UCSD-AML1 (cell line): Measurements from ENCODE around the gene GLOD5.

Experiments used
- DNase-seq: peaks from one replicate; lab custom pipeline; 2025; ENCODE audit not compliant: unreplicated experiment; lab: John Stamatoyannopoulos, UW

Gene GLOD5

DNA sequence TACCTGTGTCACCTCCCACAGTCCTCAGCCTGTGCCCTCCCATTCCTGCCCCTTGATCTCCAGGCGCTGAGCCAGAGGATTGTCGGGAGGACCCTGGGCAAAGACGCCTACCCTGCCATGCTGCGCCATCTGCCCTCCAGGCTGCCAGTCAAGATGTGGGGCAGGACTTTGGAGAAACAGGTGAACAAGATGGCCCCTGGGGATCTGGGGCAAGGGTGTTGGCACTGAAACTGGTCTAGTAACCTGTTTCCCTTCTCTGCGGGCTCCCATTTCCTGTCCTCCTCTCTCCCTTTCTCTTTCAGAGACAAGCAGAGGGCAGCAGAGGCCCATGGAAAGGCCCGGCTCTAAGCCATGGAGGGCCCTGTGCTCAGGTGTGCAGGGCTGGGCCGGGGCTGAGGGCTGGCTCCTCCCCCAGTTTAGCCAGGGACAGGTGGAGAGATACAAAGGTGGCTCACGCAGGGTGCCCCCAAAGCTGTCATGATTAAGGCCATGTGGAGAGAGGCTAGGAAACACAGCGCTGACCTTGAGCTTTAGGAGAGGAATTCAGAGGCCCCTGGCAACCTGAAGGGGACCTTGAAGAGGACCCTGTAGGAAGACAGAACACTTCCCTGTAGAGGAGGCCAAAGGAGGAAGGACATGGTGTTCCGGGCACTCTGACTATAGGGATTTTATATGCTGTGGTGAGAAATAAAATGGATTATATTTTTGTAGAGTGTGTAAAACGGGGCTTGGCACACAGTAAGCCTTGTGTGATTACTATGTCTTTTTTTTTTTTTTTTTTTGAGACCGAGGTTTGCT is at the start of gene GLOD5:
TSS of gene GLOD5 (plus strand) at position 74 of the 798 bp plus-strand sequence. CDS start at position 118, 44 bp downstream.
- peak; percentile 27 for DNase-seq

- DNase-seq, result no peak
These were observed 49.5 kb upstream of the GLOD5 start for GRCh38 chrX:48711929-48712505.

DNA sequence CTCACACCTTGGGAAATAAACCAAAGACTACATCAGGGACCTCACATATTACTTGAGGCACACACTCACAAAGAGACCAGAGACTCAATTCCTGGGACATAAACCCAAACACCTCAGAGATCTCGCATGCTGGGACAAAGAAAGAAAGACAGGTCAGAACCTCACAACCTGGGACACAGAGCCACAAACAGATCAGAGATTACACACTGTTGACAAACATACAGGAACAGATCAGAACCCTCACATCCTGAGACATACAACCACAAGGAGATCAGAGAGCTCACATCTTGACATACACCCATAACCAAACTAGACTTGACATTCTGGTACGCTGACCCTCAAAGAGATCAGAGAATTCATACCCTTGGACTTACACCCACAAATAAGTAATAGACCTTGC is 47.7 kb upstream of the GLOD5 start:
- DNase-seq, result no peak

DNA sequence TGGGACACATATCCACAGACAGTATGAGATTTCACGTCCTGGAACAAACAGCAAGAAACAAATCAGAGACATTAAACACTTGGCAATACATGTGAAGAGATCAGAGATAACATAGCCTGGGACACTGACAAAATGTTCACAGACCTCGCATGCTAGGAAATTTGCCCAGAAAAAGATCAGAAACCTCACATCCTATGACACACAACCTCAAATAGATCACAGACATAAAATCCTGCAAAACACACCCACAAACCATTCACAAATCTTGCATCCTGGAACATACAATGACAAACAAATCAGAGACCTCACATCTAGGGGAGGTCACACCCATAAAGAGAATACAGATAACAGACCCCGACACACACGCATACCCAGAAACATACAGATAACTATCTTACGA is 47.0 kb upstream of the GLOD5 start:
- no peak for DNase-seq

- no peak for DNase-seq
These were observed 46.5 kb upstream of the GLOD5 start for GRCh38 chrX:48715072-48715471.

DNA sequence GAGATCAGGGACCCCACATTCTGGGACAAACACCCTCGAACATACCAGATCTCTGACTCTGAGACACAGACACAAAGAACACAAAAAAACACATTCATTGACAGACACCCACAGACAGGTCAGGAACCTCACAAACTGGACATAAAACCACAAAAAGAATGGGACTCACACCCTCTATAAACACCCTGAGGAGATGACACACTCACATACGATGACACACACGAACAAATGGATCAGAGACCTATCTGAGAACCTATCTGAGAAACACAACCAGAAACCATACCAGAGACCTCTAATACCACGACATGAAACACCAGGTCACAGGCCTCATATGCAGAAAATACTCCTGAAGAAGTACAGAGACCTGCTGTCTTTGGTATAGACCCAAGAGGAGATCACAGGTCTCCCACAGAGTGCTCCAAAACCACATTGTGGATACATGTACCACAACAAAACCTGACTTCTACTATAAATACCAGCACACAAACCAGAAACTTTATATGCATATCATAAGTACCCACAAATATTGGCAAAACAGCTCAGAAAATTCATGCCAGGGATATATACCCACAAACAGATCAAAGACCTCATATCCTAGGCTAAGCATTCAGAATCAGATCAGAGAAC is 45.6 kb upstream of the GLOD5 start:
- DNase-seq, result no peak

DNA sequence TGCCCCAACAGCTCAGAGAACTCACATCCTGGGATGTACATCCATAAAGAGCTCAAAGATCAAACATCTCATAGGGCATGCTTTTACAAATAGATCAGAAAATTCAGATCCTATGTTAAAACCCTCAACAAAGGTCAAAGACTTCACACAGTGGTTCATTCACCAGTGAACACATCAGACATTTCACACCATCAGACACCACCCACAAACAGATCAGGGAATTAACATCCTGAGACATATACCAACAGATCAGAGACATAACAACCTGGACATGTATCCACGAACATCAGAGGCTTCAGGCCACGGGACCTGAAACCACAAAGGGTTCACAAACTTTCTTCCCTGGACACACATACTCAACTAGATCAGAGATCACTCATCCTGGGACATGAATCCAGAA is 41.6 kb upstream of the GLOD5 start:
- DNase-seq, result no peak

DNA sequence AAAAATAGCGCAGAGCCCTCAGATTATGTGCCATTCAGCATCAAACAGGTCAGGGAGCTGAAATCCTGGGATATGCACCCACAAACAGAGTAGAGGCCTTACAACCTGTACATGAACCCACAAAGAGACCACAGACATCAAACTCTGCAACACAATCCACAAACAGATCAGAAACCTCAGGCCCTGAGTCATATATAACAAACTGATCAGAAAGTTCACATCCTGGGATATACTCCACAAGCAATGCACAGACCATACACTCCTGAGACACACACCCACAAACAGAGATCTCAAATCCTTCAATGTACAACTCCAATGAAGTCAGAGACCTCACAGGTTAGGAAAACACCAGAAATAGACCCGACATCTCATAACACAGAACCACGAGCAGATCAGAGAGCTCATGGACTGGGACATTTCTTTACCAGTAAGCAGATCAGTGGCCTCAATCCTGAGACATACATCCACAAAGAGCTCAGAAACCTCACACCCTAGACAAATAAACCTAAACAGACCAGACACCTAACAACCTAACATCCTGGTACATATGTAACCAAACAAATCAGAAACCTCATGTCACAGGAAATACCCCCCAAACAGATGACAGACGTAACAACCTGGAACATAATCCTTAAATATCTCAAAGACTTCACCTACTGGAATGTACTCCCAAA is 40.8 kb upstream of the GLOD5 start:
- DNase-seq, result no peak

DNA sequence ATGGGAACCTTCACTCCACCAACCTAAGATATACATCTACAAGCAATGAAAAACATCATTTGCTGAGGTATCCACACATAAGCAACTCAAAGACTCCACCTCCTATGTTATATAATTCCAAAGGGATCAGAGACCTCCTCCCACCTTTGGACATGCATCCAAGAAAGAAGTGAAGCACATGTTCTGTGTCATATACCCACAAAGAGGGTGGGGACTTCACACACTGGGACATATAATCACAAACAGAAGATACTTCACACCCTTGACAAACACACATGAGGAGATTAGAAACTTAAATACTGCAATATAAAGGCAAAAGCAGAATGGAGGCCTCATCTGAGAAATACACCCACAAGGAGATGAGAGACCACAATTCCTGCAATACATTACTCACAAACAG is 39.6 kb upstream of the GLOD5 start:
- no peak for DNase-seq

- DNase-seq, result no peak
These were observed 35.0 kb upstream of the GLOD5 start for GRCh38 chrX:48726596-48726995.

DNA sequence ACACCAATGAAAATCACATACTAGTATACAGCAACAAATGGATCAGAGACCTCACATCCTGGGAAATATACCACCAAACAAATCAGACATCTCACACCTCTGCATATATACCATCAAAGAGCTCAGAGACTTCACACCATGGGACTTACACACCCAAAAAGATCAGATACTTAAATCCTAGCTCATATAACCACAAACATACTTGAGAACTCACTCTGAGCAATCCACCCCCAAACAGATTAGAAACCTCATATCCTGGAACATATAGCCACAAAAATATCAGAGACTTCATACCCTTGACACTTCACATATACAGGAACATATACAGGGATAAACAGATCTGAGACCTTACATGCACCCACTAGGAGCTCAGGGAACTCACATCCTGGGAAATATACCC is 32.9 kb upstream of the GLOD5 start:
- no peak for DNase-seq

DNA sequence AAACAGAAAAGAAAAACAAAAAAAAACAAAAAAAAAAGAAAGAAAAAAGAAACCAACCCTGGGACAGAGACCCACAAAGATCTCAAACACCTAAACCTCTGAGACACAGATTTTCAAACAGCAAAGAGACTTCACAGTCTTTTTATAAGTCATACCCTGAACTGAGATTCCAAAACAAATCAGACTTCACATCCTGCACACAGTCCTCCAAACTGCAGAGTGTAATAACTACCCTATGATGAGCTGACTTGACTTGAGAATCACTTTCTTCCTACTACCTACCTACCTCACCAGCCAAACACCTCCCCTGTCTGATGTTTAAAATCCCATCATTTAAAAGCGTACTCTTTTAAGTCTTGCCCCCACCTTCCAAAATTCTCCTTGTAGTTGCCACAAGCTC is 25.2 kb upstream of the GLOD5 start:
- DNase-seq, result no peak

GRCh38 chrX:48736878-48737212 is 24.7 kb upstream of the GLOD5 start:
- no peak for DNase-seq

- DNase-seq, result peak; percentile 89
These were observed 24.2 kb upstream of the GLOD5 start for GRCh38 chrX:48737213-48737938.

GRCh38 chrX:48737940-48738339 is 23.6 kb upstream of the GLOD5 start:
- DNase-seq, result no peak

DNA sequence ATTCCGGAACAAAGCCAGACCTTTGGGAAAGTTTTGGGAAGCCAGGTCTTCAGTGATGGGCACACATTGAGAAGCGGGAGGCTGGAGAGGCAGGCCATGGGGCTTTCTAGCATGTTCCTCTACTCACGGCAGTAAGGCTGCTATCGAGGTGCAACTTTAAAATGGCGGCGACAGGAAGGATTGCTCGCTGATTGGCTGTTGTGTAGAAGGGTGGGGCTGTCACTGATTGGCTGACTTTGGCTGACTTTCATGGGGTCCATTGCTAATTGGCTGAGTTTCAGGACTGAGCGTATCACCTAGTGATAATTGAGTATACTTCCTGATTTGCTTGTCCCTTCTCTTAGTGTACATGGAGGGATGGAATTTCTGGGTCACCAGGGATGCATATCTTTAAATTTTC is 19.7 kb upstream of the GLOD5 start:
- DNase-seq, result no peak

- no peak for DNase-seq
These were observed 16.3 kb upstream of the GLOD5 start for GRCh38 chrX:48745222-48745621.

GRCh38 chrX:48747415-48748016 is 14.0 kb upstream of the GLOD5 start:
- no peak for DNase-seq

GRCh38 chrX:48749182-48749581 is 12.4 kb upstream of the GLOD5 start:
- DNase-seq, result no peak

DNA sequence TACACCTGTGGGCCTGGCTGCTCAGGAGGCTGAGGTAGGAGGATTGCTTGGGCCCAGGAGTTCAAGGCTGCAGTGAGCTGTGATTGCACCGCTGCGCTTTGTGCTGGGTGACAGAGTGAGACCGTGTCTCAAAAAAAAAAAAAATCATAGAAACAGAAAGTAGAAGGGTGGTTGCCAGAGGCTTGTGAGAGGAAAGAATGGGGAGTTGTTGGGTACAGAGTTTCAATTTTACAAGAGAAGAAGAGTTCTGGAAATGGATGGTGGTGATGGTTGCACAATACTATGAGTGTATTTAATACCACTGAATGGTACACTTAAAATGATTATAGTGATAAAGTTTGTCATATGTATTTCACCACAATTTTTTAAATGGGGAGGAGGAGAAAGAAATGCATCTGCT is 10.2 kb upstream of the GLOD5 start:
- DNase-seq, result no peak

- DNase-seq, result no peak
These were observed 9.0 kb upstream of the GLOD5 start for GRCh38 chrX:48752498-48752897.
